Large intestine (tissue), 12 donors: ENCODE data around the gene TECRL. TPM values are rescaled to one million over a fixed set of nuclear protein-coding genes. Genes with fewer than 3 reads are reported as not detected.

Source experiments
- DNase-seq, 2 donors: peaks; one replicate each; pipeline versions ENCODE4 v3.0.0 to v3.0.0-alpha.2; 2013
- H3K27ac ChIP-seq: one replicate; pipeline ENCODE4 v1.5.1; 2013; ENCODE audit warnings: low read length
- H3K27me3 ChIP-seq: 2 replicates; pipeline ENCODE4 v1.6.1; 2013; ENCODE audit warnings: low read length; ENCODE audit not compliant: control insufficient read depth, insufficient read depth
- H3K36me3 ChIP-seq: 2 replicates; pipeline ENCODE4 v1.6.1; 2013; ENCODE audit warnings: low read length; ENCODE audit not compliant: control insufficient read depth, insufficient read depth
- H3K4me1 ChIP-seq: one replicate; pipeline ENCODE4 v1.6.1; 2013; ENCODE audit warnings: low read length; ENCODE audit not compliant: control insufficient read depth, insufficient read depth
- H3K4me3 ChIP-seq: one replicate; pipeline ENCODE4 v1.5.1; 2013; ENCODE audit warnings: low read length
- H3K9me3 ChIP-seq: one replicate; pipeline ENCODE4 v1.6.1; 2013; ENCODE audit warnings: mild to moderate bottlenecking, low read depth, low read length, moderate library complexity; ENCODE audit not compliant: control insufficient read depth
- WGBS: methylation state at CpG from one replicate; pipeline ENCODE4 v1.1.5; 2013; ENCODE audit warnings: low lambda C conversion rate; ENCODE audit not compliant: insufficient coverage; 5-methylcytosine and 5-hydroxymethylcytosine counted together
- long read RNA-seq, 11 donors: transcript quantifications; one replicate each; lab custom pipeline, GENCODE V29; 2026
- polyA plus RNA-seq: library from polyadenylated mRNA; unstranded; fragments of 120-200 nt; gene quantifications from one replicate; pipeline ENCODE4 v1.2.1, GENCODE V29; 2013

The TECRL gene
- 0.16 TPM for polyA plus RNA-seq
- long read RNA-seq, donor 1 = 0 reads
- long read RNA-seq, donor 2 = 0 reads
- long read RNA-seq, donor 3 = 0 reads
- long read RNA-seq, donor 4 = 0 reads
- long read RNA-seq, donor 5 = 0 reads
- long read RNA-seq, donor 6 = 0 reads
- long read RNA-seq, donor 7 = 0 reads
- long read RNA-seq, donor 8 = 0 reads
- long read RNA-seq, donor 9 = 0 reads
- long read RNA-seq, donor 10 = 0 reads
- long read RNA-seq, donor 11 = 0 reads

- no peaks in the 10 kb centered on the region for H3K4me1 ChIP-seq
- no peak for DNase-seq
- H3K27me3 ChIP-seq = no peaks in the 10 kb centered on the region
- no peaks in the 10 kb centered on the region for H3K9me3 ChIP-seq
- H3K27ac ChIP-seq = no peak within 1 kb of the TSS
- H3K4me3 ChIP-seq = no peak within 1 kb of the TSS
- no peaks in the 10 kb centered on the region for H3K36me3 ChIP-seq
- WGBS = 73% methylated on average over 3 of the region's 4 CpGs
These were observed at the start of gene TECRL for GRCh38 chr4:64409300-64409699. Gene TECRL (minus strand): TSS chr4:64409450. CDS start chr4:64409351, 99 bp downstream.

GRCh38 chr4:64432674-64433073 is 23.4 kb upstream of the TECRL start:
- no peak overlapping the region for H3K4me3 ChIP-seq
- H3K9me3 ChIP-seq = peaks cover 16% of the 10 kb centered on the region
- WGBS = no CpG with 5 or more reads among the region's 10 CpGs

GRCh38 chr4:64430933-64431332 is 21.7 kb upstream of the TECRL start:
- Histone ChIP-seq H3K27me3 (no peaks in the 10 kb centered on the region), H3K4me3 (no peak overlapping the region), H3K9me3 (peaks cover 16% of the 10 kb centered on the region), H3K36me3 (no peaks in the 10 kb centered on the region), H3K27ac (no peak overlapping the region), H3K4me1 (no peaks in the 10 kb centered on the region)
- no CpG with 5 or more reads among the region's 6 CpGs for WGBS
- DNase-seq = no peak

More at GRCh38 chr4:64432674-64433073, 23.4 kb upstream of the TECRL start:
- no peaks in the 10 kb centered on the region for H3K27me3 ChIP-seq
- no peaks in the 10 kb centered on the region for H3K36me3 ChIP-seq
- H3K27ac ChIP-seq = no peak overlapping the region
- no peaks in the 10 kb centered on the region for H3K4me1 ChIP-seq
- DNase-seq = no peak

- no peaks in the 10 kb centered on the region for H3K4me1 ChIP-seq
- no peaks in the 10 kb centered on the region for H3K36me3 ChIP-seq
- no peak overlapping the region for H3K27ac ChIP-seq
- H3K27me3 ChIP-seq = no peaks in the 10 kb centered on the region
- WGBS = no CpG with 5 or more reads among the region's 1 CpG
- H3K9me3 ChIP-seq = no peaks in the 10 kb centered on the region
- H3K4me3 ChIP-seq = no peak overlapping the region
- DNase-seq = no peak
These were observed 8.7 kb upstream of the TECRL start for GRCh38 chr4:64417974-64418373.

- Histone ChIP-seq H3K36me3 (no peaks in the 10 kb centered on the region), H3K9me3 (no peaks in the 10 kb centered on the region), H3K27me3 (no peaks in the 10 kb centered on the region), H3K4me3 (no peak overlapping the region), H3K27ac (no peak overlapping the region), H3K4me1 (no peaks in the 10 kb centered on the region)
- no peak for DNase-seq
- 73% methylated on average over 1 of the region's 1 CpG for WGBS
These were observed 2.2 kb downstream of the TECRL start for GRCh38 chr4:64407000-64407399.

GRCh38 chr4:64405761-64406160 is 3.5 kb downstream of the TECRL start:
- Histone ChIP-seq H3K27me3 (no peaks in the 10 kb centered on the region), H3K36me3 (no peaks in the 10 kb centered on the region), H3K27ac (no peak overlapping the region), H3K4me1 (no peaks in the 10 kb centered on the region), H3K4me3 (no peak overlapping the region), H3K9me3 (no peaks in the 10 kb centered on the region)
- WGBS = 73% methylated on average over 11 of the region's 11 CpGs
- DNase-seq = no peak

- no CpG with 5 or more reads among the region's 2 CpGs for WGBS
- DNase-seq = no peak
- Histone ChIP-seq H3K36me3 (no peaks in the 10 kb centered on the region), H3K4me3 (no peak overlapping the region), H3K27me3 (no peaks in the 10 kb centered on the region), H3K4me1 (no peaks in the 10 kb centered on the region), H3K27ac (no peak overlapping the region), H3K9me3 (no peaks in the 10 kb centered on the region)
These were observed 6.6 kb downstream of the TECRL start for GRCh38 chr4:64402684-64403083.

GRCh38 chr4:64399313-64400109 is 9.7 kb downstream of the TECRL start:
- H3K4me3 ChIP-seq = no peak overlapping the region
- no peaks in the 10 kb centered on the region for H3K36me3 ChIP-seq
- H3K9me3 ChIP-seq = no peaks in the 10 kb centered on the region
- H3K4me1 ChIP-seq = no peaks in the 10 kb centered on the region
- no peaks in the 10 kb centered on the region for H3K27me3 ChIP-seq
- WGBS = 100% methylated on average over 2 of the region's 5 CpGs
- DNase-seq = no peak
- no peak overlapping the region for H3K27ac ChIP-seq

GRCh38 chr4:64394469-64394868 is 14.8 kb downstream of the TECRL start:
- no peaks in the 10 kb centered on the region for H3K27me3 ChIP-seq
- 80% methylated on average over 1 of the region's 3 CpGs for WGBS
- H3K4me3 ChIP-seq = no peak overlapping the region
- no peak for DNase-seq
- no peaks in the 10 kb centered on the region for H3K4me1 ChIP-seq
- H3K9me3 ChIP-seq = no peaks in the 10 kb centered on the region
- no peak overlapping the region for H3K27ac ChIP-seq
- H3K36me3 ChIP-seq = no peaks in the 10 kb centered on the region

GRCh38 chr4:64388252-64388651 is 21.0 kb downstream of the TECRL start:
- Histone ChIP-seq H3K36me3 (no peaks in the 10 kb centered on the region), H3K4me1 (no peaks in the 10 kb centered on the region), H3K27ac (no peak overlapping the region), H3K9me3 (no peaks in the 10 kb centered on the region), H3K4me3 (no peak overlapping the region), H3K27me3 (no peaks in the 10 kb centered on the region)
- no peak for DNase-seq
- 86% methylated on average over 1 of the region's 1 CpG for WGBS
